B cell (primary cell): Measurements from ENCODE around the gene EIF4G1. TPM values are rescaled to one million over a fixed set of nuclear protein-coding genes. Genes with fewer than 3 reads are reported as not detected.

Experiments used
- ATAC-seq: fragments of 200-7000 bp; cut with Tn5 transposase; one replicate; pipeline ENCODE4 v1.10.0; 2021; ENCODE audit warnings: low read depth, mild to moderate bottlenecking, moderate number of reproducible peaks, moderate library complexity
- CTCF ChIA-PET: fragments of 350-600 bp; sonication (Branson Sonifier 250); formaldehyde crosslinking; loops from one replicate; lab custom pipeline; 2021; ENCODE audit warnings: antibody characterized with exemption, inconsistent platforms; lab: Charles Lee
- POLR2A ChIA-PET: fragments of 350-600 bp; sonication (Branson Sonifier 250); formaldehyde crosslinking; loops from one replicate; lab custom pipeline; 2021; ENCODE audit warnings: antibody characterized with exemption; lab: Charles Lee
- DNase-seq: peaks from one replicate; pipeline ENCODE4 v3.0.0; 2013
- H2AFZ ChIP-seq: 2 replicates; pipeline ENCODE4 v1.6.1; 2012; ENCODE audit warnings: mild to moderate bottlenecking, low read depth, low read length; ENCODE audit not compliant: insufficient read depth, poor library complexity, severe bottlenecking
- H3K27ac ChIP-seq, 2 donors: 1 replicate in 1 of 2; 2 replicates in 1 of 2; pipeline ENCODE4 v1.5.1; 2012 to 2013; ENCODE audit warnings: low read length in 2 of 2, mild to moderate bottlenecking in 2 of 2, moderate library complexity in 1 of 2
- H3K27me3 ChIP-seq, 4 experiments: fragments of 200-600 bp in 1 of 4; sonication (generic) in 1 of 4; replicated peaks in 1 of 4; 1 replicate in 2 of 4; 2 replicates in 2 of 4; pipeline versions ENCODE4 v1.6.1 to v1.7.0; 2013 to 2016; ENCODE audit warnings: low read length in 3 of 4, mild to moderate bottlenecking in 2 of 4, mixed read lengths in 1 of 4, moderate library complexity in 1 of 4; ENCODE audit not compliant: insufficient read depth in 4 of 4, control insufficient read depth in 3 of 4; ENCODE audit errors: control extremely low read depth in 1 of 4
- H3K36me3 ChIP-seq, 2 experiments: replicated peaks in 1 of 2; 1 replicate in 1 of 2; 2 replicates in 1 of 2; pipeline versions ENCODE4 v1.6.1 to v1.7.1; 2013; ENCODE audit warnings: low read length in 1 of 2; ENCODE audit not compliant: insufficient read depth in 2 of 2, control insufficient read depth in 1 of 2; ENCODE audit errors: control extremely low read depth in 1 of 2, extremely low read depth in 1 of 2
- H3K4me1 ChIP-seq, 2 donors: fragments of 200-600 bp in 1 of 2; sonication (generic) in 1 of 2; 1 replicate in 1 of 2; 2 replicates in 1 of 2; pipeline versions ENCODE4 v1.5.1 to v1.6.1; 2013 to 2017; ENCODE audit warnings: low read length in 2 of 2; ENCODE audit not compliant: control insufficient read depth in 2 of 2, insufficient read depth in 2 of 2
- H3K4me2 ChIP-seq: replicated peaks from 2 replicates; pipeline ENCODE3; 2012; ENCODE audit warnings: mild to moderate bottlenecking, low read depth, low read length; ENCODE audit not compliant: poor library complexity, severe bottlenecking
- H3K4me3 ChIP-seq, 5 experiments: fragments of 200-600 bp in 1 of 5; sonication (generic) in 1 of 5; 1 replicate in 3 of 5; 2 replicates in 2 of 5; pipeline versions ENCODE4 v1.5.1 to v1.7.0; 2011 to 2016; ENCODE audit warnings: low read length in 4 of 5, mild to moderate bottlenecking in 4 of 5, low read depth in 2 of 5, control low read depth in 1 of 5, moderate library complexity in 1 of 5; ENCODE audit not compliant: insufficient read depth in 1 of 5; ENCODE audit errors: control extremely low read depth in 1 of 5, extremely low read depth in 1 of 5
- H3K79me2 ChIP-seq: fragments of 200-600 bp; sonication (generic); one replicate; pipeline ENCODE4 v1.6.0; 2016; ENCODE audit warnings: low read length; ENCODE audit not compliant: control insufficient read depth, insufficient read depth
- H3K9ac ChIP-seq: fragments of 200-600 bp; sonication (generic); 2 replicates; pipeline ENCODE4 v1.6.1; 2017; ENCODE audit warnings: mild to moderate bottlenecking, low read length, moderate library complexity
- H3K9me3 ChIP-seq, 3 donors: one replicate each; pipeline versions ENCODE4 v1.6.1 to v1.7.1; 2013; ENCODE audit warnings: low read length in 2 of 3; ENCODE audit not compliant: control insufficient read depth in 2 of 3, insufficient read depth in 1 of 3; ENCODE audit errors: control extremely low read depth in 1 of 3
- H4K20me1 ChIP-seq: 2 replicates; pipeline ENCODE4 v1.6.0; 2012; ENCODE audit warnings: mild to moderate bottlenecking, low read length; ENCODE audit not compliant: insufficient read depth, control insufficient read depth, poor library complexity, severe bottlenecking
- H3K27ac Mint-ChIP-seq: one replicate; pipeline ENCODE4 v1.8.0; 2021; ENCODE audit warnings: mixed read lengths
- H3K27me3 Mint-ChIP-seq: one replicate; pipeline ENCODE4 v1.8.0; 2021; ENCODE audit warnings: mixed read lengths
- H3K4me1 Mint-ChIP-seq: one replicate; pipeline ENCODE4 v1.8.0; 2021; ENCODE audit warnings: mixed read lengths
- H3K4me3 Mint-ChIP-seq: one replicate; pipeline ENCODE4 v1.8.0; 2021; ENCODE audit warnings: mixed read lengths
- H3K9me3 Mint-ChIP-seq: one replicate; pipeline ENCODE4 v1.8.0; 2022; ENCODE audit warnings: mixed read lengths; ENCODE audit not compliant: insufficient read depth
- EZH2 ChIP-seq: IDR thresholded peaks from 2 replicates; pipeline ENCODE4 v1.6.1; 2012; ENCODE audit warnings: borderline replicate concordance, low read depth, mild to moderate bottlenecking, moderate library complexity, low read length; ENCODE audit not compliant: insufficient read depth, poor library complexity, severe bottlenecking
- WGBS: methylation state at CpG from one replicate; pipeline ENCODE4 v1.1.5; 2013; ENCODE audit warnings: missing lambda C conversion rate; ENCODE audit not compliant: insufficient coverage; 5-methylcytosine and 5-hydroxymethylcytosine counted together
- intact Hi-C: fragments of 100-400 bp; cut with micrococcal nuclease; formaldehyde crosslinking; loops from one replicate; pipeline ENCODE4 v1.10.0; 2022
- polyA plus RNA-seq: library from polyadenylated mRNA; depleted of rRNA; stranded (reverse); fragments of >200 nt; gene quantifications from 2 replicates; pipeline ENCODE4 v1.2.3, GENCODE V29; 2012
- total RNA-seq, 2 donors: library from RNA; stranded (reverse); fragments of 120-200 nt in 1 of 2; gene quantifications; 1 replicate in 1 of 2; 2 replicates in 1 of 2; pipeline versions ENCODE4 v1.2.3 to v1.2.4, GENCODE V29; 2013 to 2022
- TF ChIP-seq, protein P1 (sequence below): fragments of 200-600 bp; IDR thresholded peaks from one replicate; pipeline ENCODE4 v1.8.0; 2022; ENCODE audit warnings: antibody characterized with exemption, mild to moderate bottlenecking

EIF4G1 gene
- total and polyA plus RNA-seq, 2 donors (not counting 1 experiment from before 2014, with no cell fraction given): 65.8 to 160 TPM

DNA sequence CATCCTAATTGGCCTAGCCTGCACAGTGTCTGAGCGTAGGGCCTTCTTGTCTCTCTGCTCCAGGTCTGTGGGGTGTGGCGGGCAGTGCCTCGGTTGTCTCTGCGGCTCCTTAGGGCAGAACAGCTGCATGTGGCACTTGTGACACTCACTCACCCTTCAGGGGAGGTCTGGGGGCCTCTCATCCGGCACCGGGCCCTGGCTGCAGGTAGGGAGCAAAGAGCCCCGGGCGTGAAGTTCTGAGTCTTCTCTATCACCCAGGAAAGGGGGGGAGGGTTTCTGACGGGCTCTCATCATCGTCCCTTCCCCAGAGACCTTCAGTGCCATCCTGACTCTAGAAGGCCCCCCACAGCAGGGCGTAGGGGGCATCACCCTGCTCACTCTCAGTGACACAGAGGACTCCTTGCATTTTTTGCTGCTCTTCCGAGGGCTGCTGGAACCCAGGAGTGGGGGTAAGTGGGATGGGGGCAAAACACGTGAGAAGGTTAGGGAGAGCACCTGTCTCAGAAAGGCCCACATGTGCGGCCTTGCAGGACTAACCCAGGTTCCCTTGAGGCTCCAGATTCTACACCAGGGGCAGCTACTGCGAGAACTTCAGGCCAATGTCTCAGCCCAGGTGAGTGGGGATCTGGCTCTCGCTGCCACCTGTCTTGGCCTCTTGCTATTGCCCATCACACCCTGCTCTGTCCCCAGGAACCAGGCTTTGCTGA, 68.1 kb downstream of the EIF4G1 start:
- DNase-seq (no peak), ATAC-seq (no peak)
- H3K27me3 ChIP-seq: peaks cover 0 to 64% (median 25%) of the 10 kb centered on the region in 4 experiments
- Mint-ChIP-seq H3K27me3 (peaks cover 56% of the 10 kb centered on the region), H3K4me1 (peaks cover 18% of the 10 kb centered on the region), H3K9me3 (no peaks in the 10 kb centered on the region), H3K27ac (no peak overlapping the region), H3K4me3 (no peak overlapping the region)
- intact Hi-C loops: no loop called here
- peaks cover 0 to 5% (median 0%) of the 10 kb centered on the region in 3 donors for H3K9me3 ChIP-seq
- no peaks in the 10 kb centered on the region for H3K79me2 ChIP-seq
- peaks cover 13 to 15% of the 10 kb centered on the region in 2 donors for H3K4me1 ChIP-seq
- POLR2A ChIA-PET: no interaction called here
- no peaks in the 10 kb centered on the region for H3K36me3 ChIP-seq
- WGBS: 89% methylated on average over 7 of the region's 16 CpGs
- no peak overlapping the region for H3K4me3 ChIP-seq
- CTCF ChIA-PET: no interaction called here
- H4K20me1 ChIP-seq: no peaks in the 10 kb centered on the region
- TF ChIP-seq, protein P1, sequence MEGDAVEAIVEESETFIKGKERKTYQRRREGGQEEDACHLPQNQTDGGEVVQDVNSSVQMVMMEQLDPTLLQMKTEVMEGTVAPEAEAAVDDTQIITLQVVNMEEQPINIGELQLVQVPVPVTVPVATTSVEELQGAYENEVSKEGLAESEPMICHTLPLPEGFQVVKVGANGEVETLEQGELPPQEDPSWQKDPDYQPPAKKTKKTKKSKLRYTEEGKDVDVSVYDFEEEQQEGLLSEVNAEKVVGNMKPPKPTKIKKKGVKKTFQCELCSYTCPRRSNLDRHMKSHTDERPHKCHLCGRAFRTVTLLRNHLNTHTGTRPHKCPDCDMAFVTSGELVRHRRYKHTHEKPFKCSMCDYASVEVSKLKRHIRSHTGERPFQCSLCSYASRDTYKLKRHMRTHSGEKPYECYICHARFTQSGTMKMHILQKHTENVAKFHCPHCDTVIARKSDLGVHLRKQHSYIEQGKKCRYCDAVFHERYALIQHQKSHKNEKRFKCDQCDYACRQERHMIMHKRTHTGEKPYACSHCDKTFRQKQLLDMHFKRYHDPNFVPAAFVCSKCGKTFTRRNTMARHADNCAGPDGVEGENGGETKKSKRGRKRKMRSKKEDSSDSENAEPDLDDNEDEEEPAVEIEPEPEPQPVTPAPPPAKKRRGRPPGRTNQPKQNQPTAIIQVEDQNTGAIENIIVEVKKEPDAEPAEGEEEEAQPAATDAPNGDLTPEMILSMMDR: no peak
- no peak for TF ChIP-seq EZH2
- no peak overlapping the region for H3K27ac ChIP-seq
- no peak overlapping the region for H3K9ac ChIP-seq
- H3K4me2 ChIP-seq: no peak overlapping the region
- H2AFZ ChIP-seq: no peak overlapping the region

- 90% methylated on average over 10 of the region's 15 CpGs for WGBS
- H3K4me1 ChIP-seq: peaks cover 13 to 15% of the 10 kb centered on the region in 2 donors
- DNase-seq (no peak), ATAC-seq (no peak)
- H3K27ac Mint-ChIP-seq: no peak overlapping the region
- H3K27ac ChIP-seq: no peak overlapping the region
- H4K20me1 ChIP-seq: no peaks in the 10 kb centered on the region
- no peaks in the 10 kb centered on the region for H3K36me3 ChIP-seq
- H3K4me1 Mint-ChIP-seq: peaks cover 18% of the 10 kb centered on the region
- no peak for TF ChIP-seq EZH2
- TF ChIP-seq, protein P1: no peak
- H3K4me2 ChIP-seq: no peak overlapping the region
- no peaks in the 10 kb centered on the region for H3K9me3 Mint-ChIP-seq
- H3K79me2 ChIP-seq: no peaks in the 10 kb centered on the region
- no peak overlapping the region for H2AFZ ChIP-seq
- peaks cover 0 to 57% (median 22%) of the 10 kb centered on the region in 4 experiments for H3K27me3 ChIP-seq
- H3K9me3 ChIP-seq: peaks cover 0 to 5% (median 0%) of the 10 kb centered on the region in 3 donors
- POLR2A ChIA-PET: no interaction called here
- CTCF ChIA-PET: no interaction called here
- no peak overlapping the region for H3K4me3 ChIP-seq
- intact Hi-C loops: no loop called here
- no peak overlapping the region for H3K4me3 Mint-ChIP-seq
- no peak overlapping the region for H3K9ac ChIP-seq
- peaks cover 55% of the 10 kb centered on the region for H3K27me3 Mint-ChIP-seq
Measured at GRCh38 chr3:184383033-184383740, 68.8 kb downstream of the EIF4G1 start.
